ENCODE measurements around the gene SIAH3.
"Not testable (repeated sequence)": the region's sequence is repeated elsewhere in the genome, so short reads cannot be mapped to it uniquely, and the experiment has no call there.

SIAH3 gene, protein sequence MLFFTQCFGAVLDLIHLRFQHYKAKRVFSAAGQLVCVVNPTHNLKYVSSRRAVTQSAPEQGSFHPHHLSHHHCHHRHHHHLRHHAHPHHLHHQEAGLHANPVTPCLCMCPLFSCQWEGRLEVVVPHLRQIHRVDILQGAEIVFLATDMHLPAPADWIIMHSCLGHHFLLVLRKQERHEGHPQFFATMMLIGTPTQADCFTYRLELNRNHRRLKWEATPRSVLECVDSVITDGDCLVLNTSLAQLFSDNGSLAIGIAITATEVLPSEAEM

DNA sequence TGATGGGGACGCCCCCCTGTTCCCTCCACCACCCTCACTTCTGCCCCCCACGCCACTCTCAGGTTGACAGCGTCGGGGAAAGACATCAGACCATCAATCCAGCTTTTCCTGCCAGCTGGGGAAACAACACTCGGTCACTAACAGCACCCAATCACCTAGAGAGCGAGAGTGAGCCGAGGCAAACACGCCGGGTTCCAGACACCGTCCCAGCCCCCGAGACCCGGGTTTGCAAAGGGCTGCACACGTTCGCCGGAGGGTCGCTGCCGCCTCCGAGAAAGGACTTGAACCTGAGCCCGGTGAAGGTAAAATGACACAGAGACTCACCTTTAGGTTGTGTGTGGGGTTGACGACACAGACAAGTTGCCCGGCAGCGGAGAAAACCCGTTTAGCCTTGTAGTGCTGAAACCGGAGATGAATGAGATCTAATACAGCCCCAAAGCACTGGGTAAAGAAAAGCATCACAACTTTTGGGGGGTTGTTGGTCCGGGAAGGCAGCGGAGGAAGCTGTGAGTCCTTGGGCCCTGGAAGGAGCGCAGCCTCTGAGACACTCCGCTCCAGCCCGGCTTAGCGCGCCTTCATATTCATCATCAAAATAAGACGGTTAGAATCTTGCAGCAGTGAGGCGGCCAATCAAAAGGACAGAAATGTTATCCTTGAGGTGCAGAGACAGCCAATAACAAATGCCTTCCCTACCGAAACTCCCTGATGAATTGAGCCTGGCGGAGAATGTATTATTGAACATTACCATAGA lies at the start of gene SIAH3:
Gene SIAH3, minus strand, starts transcription at position 583 of the 751 bp plus-strand sequence. Its CDS starts 124 bp downstream, at position 459.
- peak; percentile 77 for DNase-seq

DNA sequence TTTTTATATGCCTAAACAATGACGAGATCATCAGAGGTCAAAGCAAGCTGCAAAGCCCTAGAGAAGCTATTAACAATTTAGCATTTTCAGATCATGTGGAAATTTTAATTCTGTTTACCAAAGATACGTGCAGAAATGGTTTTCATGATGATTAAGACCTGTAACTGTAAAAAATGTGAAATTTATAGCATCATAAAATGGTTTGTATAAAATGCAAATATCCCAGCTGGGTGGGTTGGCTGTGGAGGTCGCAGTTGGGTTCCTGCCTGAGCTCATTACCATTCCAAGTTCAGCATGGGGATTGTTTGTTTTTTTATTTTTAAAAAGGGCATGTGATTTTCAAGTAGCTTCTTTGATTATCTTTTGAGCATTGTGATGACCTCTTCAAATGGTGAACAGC lies 47.9 kb upstream of the SIAH3 start:
- no peak for DNase-seq

DNA sequence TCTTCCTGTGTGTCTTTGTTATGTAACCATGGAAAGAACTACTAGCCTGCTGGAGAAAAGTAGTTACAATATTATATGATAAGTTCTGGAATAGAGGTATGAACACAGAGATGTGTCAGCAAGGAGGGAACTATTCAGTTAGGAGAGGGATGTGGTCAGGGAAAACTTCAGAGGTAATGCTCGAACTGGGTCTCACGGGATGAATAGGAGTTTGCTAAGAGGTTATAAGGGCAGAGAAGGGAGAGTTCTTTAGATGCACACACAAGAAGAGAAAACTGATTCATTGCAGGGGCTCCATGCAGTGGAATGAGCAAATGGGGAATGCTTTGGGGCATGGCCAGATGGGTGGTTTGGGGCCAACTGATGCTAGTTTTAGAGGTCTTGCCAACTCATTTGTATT lies 46.0 kb upstream of the SIAH3 start:
- DNase-seq = no peak

DNA sequence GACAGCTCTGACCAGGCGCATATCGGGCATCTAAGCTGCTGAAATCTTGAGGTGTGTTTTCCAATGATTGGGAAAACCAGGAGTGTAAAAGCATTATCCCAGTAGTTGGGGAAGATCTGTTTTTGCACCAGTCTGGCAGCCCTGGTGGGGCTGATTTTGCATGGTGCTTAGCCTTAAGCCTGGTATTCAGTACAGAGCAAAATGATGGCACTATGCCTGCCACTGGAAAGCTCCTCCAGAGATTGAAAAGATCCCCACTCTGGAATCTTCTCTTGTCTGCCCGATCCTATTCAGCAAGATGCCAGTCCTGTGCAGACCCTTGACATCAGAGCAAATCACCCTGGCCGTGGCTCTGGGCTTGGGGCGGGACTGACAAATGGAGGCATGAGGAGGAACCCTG lies 44.7 kb upstream of the SIAH3 start:
- no peak for DNase-seq

DNA sequence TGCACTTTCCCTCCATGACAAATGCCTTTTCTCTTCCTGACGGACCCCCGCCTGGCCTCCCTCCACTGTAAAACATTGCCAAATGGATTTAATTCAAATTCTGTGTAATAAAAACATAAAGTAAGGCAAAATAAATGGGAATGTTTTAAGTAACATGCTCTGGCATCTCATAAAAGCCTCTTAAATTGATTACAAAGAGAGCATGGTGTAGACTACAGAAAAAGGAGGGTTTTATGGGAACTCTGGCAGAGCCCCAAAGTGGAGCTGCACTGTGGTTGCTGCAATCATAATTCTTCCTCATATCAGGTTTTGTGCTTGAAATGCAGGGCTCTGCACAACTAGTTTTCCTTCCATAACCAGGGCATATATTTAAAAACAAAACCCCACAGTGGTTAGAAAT lies 44.3 kb upstream of the SIAH3 start:
- no peak for DNase-seq

DNA sequence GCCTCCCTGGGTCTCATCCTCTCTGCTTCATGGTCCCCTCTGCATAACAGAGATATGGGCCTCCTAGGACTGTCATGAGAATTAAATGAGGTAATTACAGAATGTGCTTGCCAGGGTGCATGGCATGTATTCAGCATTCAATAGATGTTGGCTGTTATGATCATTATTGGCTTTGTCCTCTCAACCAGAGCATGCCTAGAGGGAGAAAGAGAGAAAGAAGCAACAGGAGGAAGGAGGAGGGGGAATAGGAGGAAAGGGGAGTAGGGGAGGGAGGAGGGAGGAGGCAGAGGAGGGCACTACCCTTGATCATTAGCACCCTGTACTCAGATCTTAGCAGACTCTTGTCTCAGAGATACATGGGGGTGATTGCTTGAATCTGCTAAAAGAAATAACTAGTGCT lies 41.0 kb upstream of the SIAH3 start:
- DNase-seq = peak; percentile 34

DNA sequence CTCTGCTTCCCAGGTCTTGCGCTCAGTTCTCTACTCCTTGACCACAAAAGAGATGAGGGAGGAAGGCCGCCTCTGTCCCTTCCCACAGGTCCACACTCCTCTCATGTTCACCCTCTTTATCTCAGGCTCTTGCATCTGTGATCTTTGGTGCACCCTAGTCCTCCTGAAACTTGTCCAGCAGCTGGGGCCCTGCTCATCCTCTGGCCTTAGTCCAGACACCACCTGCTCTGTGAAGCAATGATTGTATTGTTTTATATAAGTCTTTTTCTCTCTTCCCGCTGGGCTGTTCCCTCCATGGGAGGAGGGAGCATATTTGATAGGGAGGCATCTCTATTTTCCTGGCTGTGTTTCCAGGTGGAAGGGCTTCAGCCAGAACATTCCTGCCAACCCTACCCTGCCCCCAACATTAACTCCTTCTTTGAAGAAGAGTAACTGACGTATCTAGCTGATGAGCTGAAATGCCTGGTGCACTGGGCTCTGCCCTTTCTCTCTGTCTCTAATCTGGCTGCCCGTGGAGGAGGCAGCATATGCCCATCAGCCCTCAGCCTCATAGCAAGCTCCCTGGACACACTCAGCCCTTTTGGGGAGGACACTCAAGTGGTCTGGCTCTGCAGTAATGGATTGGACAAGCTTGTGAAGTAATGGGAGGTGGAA lies 38.2 kb upstream of the SIAH3 start:
- DNase-seq = no peak

DNA sequence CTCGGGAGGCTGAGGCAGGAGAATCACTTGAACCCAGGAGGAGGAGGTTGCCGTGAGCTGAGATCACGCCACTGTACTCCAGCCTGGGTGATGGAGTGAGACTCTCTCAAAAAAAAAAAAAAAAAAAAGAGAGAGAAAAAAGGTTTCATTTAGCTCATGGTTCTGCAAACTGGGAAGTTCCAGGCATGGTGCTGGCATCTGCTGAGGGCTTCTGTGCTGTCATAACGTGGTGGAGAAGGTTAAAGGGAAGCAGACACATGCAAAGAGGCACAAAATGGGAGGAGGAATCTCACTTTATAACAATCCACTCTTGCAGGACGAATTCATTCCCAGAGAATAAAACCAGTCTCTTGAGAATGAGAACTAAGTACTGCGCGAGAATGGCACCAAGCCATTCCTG lies 34.9 kb upstream of the SIAH3 start:
- no peak for DNase-seq

DNA sequence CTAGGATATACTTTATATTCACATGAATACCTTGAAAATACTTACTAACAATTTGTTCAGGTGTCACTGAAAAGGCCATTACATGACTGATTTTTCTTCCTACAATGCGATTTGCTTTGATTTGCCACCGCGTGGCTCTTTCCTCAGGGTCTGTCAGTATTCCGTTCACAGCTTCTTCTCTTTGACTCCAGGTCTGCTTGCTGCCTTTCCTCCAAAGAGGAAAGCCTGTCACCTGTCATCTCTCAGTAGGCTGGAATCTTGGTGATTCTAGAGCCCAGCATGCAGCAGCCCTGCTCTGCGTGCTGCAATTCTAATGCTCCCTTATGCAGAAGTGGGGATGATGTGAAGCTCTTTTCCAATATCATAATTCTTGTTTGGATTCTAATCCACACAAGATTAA lies 33.6 kb upstream of the SIAH3 start:
- DNase-seq = no peak

DNA sequence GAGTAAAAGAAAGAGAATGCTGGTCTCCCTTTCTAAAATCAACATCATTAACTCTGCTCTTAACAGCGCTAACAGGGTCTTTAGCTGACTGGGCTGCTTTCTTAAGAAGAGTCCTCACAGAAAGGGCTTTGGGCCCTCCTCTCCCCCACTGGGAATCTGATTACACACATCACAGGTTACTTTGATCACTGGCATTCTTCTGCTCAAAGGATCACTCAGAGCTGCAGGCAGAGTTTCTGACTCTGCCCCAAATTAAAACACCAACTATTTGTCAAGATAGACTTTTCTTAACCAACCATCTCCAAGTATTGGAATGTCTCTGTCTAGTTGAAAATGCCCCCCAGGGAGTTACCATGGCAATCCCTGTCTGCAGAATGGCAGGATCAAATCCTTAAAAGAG lies 31.1 kb upstream of the SIAH3 start:
- DNase-seq = peak; percentile 46

DNA sequence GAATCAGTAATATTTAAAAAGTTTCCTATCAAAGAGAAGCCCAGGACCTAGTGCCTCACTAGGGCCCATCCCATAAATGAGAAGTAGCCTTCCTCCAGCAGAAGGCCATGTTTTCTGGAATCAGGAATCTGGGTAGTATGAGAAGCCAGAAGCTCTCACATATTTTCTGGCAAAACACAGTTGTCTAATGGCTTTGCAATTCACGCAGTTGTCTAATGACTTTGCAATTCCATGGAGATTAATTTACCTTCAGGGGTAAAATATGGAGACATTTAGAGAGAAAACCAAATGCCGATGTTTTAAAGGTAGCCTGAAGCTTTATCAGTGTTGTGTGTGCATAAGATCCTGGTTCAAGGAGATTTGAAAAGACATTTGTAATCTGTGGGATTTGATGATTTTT lies 29.8 kb upstream of the SIAH3 start:
- no peak for DNase-seq

DNA sequence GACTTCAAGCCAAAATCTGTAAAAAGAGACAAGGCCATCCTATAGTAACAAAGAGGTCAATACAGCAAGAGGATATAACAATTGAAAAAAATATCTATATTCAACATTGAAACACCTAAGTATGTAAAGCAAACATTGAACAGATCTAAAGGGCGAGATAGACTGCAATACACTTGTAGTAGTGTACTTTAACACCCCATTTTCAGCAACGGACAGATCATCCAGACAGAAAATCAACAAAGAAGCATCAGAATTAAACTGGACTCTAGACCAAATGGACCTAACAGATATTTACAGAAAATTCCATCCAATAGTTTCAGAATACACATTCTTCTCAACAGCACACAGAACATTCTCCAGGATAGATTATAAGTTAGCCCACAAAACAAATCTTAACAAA lies 28.7 kb upstream of the SIAH3 start:
- no peak for DNase-seq

DNA sequence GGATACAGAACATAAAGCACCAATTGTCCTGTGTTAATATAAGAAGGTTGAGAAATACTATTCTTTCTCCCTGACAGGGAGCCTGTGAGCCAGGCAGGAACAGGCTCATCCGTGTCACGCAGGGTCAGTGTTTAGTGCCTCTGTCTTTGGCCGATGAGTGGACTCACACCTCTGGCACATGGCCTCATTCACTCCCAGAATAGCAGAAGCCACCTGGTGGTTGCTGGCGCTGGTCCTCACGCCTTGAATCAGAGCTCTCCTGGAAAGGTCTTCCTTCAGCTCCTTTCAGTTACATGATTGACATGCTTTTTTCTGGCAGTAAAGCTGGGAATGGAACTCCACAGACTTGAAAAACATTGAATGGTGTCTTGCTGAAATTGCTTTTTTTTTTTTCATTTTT lies 28.1 kb upstream of the SIAH3 start:
- DNase-seq = no peak

DNA sequence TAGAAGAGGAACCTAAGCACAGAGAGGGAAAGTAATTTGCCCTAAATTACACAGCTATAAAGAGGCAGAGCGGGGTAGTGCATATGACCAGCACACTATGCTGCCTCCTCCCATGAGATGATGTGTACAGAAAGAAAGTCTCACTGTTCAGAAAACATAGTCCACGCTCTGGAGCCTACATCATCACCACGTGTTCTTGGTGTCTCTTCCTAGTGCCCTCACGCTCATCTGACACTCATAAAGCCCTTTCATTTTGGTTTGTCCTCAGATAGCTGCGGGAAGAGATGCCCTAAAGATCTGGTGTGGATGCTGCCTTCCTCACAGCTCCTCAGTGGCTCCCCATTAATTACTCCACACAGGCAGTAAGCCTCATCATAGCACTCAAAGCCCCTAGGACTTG lies 27.4 kb upstream of the SIAH3 start:
- DNase-seq = no peak

DNA sequence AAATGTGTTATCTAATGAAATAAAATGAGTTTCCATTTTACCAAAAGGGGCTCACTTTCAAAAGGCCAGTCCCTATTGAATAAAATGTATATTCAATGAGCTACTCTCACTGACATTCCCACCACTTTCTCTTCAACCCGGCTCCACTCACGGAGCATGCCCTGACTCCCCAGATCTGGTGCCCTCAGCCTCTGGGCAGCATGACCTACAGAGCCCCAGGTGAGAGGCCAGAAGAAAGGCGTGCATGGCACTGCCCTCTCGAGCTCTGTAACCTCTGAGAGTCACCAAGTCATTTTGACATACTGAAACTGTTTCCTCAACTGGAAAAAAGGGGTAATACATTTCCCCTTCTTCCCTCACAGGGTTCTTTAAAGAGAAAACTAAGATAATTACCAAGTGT lies 25.2 kb upstream of the SIAH3 start:
- no peak for DNase-seq

DNA sequence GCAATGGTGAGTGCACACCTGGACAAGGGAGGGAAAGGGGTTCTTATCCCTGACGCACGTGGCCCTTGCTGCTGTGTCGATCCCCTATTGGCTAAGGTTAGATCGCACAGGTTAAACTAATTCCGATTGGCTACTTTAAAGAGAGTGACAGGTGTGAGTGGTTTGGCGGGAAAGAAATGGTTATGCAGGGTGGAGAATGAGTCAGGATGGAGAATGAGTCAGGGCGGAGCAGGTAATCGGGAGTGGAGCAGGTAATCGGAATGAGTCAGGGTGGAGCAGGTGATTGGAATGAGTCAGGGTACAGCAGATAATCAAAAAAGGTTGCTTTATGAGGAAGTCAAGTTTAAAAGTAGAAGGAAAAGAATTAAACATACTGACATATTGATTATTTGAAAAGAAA lies 24.4 kb upstream of the SIAH3 start:
- DNase-seq = no peak

DNA sequence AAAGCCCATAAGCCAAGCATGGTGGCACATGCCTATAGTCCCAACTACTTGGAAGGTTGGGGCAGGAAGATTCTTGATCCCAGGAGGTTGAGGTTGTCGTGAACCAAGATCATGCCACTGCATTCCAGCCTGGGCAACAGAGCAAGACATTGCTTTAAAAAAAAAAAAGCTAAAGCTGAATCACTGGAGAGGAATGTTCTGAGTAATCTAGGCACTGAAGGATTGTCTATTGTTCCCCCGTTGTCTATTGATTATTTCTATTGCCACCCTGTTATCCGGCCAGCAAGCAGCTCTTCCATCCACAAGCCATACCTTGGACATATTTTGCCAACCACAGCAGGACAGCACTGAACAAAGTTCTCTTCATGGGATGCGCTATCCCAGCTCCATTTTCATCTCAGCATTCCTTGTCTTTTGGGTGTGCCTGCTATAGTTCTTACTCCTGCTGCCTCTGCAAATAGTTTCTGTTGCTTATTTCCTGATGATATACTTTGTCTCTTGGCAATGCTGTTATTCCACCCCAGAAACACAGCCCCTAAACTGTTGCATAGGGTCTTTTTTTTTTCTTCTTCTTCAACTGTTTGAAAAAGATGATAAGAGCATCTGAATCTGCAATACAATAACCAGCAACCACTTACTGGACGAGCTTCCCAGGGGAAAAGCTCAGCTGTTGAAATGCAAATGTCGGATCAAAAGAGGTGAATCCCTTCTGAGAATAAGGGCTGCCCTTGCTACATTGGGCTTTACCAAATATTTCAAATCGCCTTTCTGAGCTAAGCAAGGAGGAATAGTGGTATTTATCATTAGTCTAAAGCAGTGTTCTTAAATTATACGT lies 22.2 kb upstream of the SIAH3 start:
- DNase-seq = no peak

DNA sequence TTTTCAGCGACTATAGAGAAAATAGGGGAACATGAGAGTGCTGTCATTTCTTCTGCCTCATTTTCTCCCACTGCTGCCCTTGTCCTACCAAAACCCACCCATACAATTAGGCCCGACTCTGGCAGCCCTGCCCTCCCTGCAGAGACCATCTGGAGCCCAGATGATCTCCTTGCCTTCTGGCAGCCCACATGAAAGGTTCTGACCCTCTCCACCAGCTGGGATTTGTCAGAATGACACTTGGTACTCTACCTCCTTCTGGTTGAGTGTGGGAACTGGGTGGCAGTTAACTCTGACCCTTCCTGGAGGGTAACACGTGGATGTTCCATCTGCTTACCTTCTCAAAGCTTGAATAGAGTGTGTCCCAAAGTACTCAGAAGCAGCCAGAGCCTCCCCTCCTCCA lies 21.0 kb upstream of the SIAH3 start:
- peak; percentile 57 for DNase-seq

DNA sequence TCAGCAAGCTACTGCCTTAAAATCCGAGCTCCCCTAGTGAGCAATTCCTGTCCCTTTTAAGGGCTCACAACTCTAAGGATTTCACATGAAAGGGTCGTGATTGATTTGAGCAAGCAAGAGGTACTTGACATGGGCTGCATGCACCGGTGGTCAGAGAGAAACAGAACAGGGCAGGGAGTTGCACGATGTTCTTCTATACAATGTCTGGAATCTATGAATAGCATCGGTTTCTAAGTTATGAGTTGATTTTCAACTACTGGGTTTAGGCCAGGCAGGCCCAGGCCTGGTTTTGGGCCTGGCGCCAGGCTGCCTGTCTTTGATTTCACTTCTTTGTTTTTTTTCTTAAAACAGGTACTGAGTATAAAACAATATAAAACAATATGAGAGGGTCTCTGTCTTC lies 19.6 kb upstream of the SIAH3 start:
- DNase-seq = not testable (repeated sequence)

DNA sequence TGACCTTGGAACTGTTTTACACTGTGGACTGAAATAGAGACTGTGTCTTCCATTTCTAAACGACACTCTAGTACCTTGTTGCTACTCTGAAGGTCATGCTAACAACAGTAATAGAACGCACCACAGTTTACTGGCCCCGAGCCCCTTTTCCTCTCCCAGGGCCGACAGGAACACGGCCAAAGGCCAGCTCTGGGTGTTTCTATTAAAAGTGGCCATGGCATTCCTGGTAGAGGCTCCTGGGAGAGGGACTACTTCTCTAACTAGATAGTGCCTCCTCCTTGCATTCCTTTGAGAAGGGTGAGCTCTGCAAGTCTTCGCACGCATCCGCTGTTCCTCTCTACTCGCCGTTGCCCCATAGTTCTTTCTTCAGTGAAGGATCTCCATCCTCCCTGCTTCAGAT lies 18.7 kb upstream of the SIAH3 start:
- no peak for DNase-seq

DNA sequence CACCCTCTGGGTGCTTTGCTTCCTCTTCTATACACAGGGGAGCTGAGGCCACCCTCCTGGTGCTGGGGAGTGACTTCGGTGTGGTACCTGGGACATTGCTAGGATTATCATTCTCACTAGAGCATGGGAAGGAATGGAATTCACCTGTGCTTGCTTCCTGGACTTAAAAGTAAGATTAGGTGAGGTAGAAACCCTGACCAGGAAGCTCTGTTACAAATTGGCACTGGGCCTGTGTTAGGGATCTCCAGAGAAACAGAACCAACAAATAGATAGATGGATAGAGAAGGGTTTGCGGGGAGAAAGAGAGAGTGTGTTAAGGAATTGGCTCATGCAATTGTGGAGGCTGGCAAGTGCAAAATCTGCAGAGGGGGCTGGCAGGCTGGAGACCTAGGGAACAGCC lies 13.9 kb upstream of the SIAH3 start:
- DNase-seq = no peak

DNA sequence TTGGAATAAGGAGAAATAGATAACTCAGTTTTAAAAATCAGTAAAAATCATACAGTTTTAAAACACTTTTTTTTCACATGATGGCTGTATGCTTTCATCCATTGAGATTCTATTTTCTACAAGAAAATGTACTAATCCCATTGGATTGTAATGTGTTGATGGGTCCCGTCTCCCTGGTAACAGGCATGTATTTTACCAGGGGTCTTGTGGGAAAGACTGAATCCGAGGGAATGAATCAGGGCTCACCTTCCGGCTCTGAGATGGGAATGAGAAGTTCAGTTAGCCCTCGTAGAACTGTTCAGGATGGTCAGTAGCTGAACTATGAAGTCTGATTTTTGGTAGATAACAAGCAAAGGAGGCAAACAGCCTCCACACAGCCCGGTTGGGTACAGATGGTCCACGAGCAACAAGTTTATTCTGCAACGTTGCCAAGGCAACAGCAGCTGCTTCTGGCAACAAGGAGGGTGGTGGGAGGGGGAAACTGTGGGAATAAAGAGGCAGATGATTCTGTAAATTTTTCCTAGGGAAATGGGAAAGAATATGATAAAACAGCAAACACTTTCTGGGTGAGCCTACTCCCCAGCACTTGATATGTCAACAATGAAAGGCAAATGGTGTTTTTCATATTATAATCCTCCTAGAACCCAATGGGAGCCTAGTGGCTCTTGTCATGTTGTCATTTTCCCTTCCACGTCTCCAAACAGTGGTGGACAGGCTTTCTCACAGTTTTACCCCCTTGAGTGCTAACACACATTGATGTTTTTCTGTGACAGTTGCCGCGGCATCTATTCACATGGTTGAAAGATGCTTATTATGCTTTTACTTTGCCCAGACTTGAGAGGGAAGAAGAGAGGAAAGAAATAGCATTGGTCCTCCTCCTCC lies 12.4 kb upstream of the SIAH3 start:
- DNase-seq = peak; percentile 69

Measured in eye (tissue), 1 donor.